ENCODE data around the gene SPOCK2. TPM values are rescaled to one million over a fixed set of nuclear protein-coding genes. Genes with fewer than 3 reads are reported as not detected.

Gene SPOCK2
- total and polyA plus RNA-seq, 2 of the 13 experiments (the other 11 are each of a cell fraction or from before 2014, with no cell fraction given) = 8.6 to 30.6 TPM

DNA sequence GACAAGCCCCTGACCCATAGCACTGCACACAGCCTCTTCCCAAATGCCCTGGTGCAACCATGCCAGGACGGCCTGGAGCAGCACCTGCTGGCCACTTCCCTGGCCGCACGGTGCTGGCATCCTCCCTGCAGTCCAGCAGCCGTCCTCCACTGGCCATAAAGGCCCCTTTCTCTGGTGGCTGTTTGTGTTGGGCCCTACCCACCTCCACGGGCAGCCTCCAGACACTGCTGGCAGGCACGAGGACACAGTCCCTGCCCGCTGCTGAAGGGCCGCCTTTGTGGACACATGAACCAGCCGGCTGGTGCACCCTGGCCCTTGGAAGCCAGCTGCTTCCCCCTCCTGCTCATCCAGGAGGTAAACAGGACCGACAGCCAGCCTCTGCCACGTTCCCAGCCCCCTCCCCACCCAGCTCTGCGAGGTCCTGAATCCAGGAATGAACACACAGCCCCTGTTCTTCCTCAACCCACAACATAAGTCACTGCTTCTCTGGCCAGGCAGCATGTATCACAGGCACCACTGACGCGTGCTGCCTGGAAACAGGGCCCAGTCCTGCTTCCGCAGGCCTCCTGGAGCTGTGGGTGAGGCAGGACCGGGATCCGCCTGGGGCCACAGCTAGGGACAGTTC is 43.8 kb downstream of the SPOCK2 start (continued):
- TF ChIP-seq ZNF441 (CRISPR knock-in tag; IDR thresholded peaks at IDR 0.05; ENCODE audit: borderline replicate concordance) (no peak), ZNF607 (CRISPR knock-in tag; IDR thresholded peaks at IDR 0.05; ENCODE audit: borderline replicate concordance) (peak; percentile 67; the same call in 1 of the 2 replicates), HHEX (CRISPR knock-in tag; IDR thresholded peaks at IDR 0.05) (no peak), ZNF18 (CRISPR knock-in tag; IDR thresholded peaks at IDR 0.05; ENCODE audit: insufficient replicate concordance) (no peak), ZNF33A (CRISPR knock-in tag; IDR thresholded peaks at IDR 0.05; ENCODE audit: borderline replicate concordance) (no peak), ZNF253 (CRISPR knock-in tag; IDR thresholded peaks at IDR 0.05; ENCODE audit: borderline replicate concordance) (no peak), HDAC6 (IDR thresholded peaks at IDR 0.05; ENCODE audit: low read depth, low read length) (no peak), ZSCAN21 (CRISPR knock-in tag; IDR thresholded peaks at IDR 0.05; ENCODE audit: borderline replicate concordance) (peak; percentile 66; the same call in 1 of the 2 replicates), HNF4G (IDR thresholded peaks at IDR 0.05; ENCODE audit: borderline replicate concordance, low read depth, low read length) (no peak), HNF4G (CRISPR knock-in tag; IDR thresholded peaks at IDR 0.05; ENCODE audit: borderline replicate concordance, low read depth) (no peak), ZNF761 (CRISPR knock-in tag; conservative IDR thresholded peaks at IDR 0.05) (0 out of 2 replicates have a peak, but pooled peaks have one; percentile 36), ZNF558 (CRISPR knock-in tag; IDR thresholded peaks at IDR 0.05; ENCODE audit: borderline replicate concordance) (no peak), ZNF570 (CRISPR knock-in tag; IDR thresholded peaks at IDR 0.05; ENCODE audit: borderline replicate concordance) (no peak), ZFP91 (CRISPR knock-in tag; IDR thresholded peaks at IDR 0.05; ENCODE audit: borderline replicate concordance) (peak; percentile 78), ZNF766 (CRISPR knock-in tag; IDR thresholded peaks at IDR 0.05; ENCODE audit: borderline replicate concordance) (no peak), ZFAT (CRISPR knock-in tag; conservative IDR thresholded peaks at IDR 0.05) (no peak), ZBTB44 (CRISPR knock-in tag; IDR thresholded peaks at IDR 0.05) (no peak)
- TF ChIP-seq, protein P1, sequence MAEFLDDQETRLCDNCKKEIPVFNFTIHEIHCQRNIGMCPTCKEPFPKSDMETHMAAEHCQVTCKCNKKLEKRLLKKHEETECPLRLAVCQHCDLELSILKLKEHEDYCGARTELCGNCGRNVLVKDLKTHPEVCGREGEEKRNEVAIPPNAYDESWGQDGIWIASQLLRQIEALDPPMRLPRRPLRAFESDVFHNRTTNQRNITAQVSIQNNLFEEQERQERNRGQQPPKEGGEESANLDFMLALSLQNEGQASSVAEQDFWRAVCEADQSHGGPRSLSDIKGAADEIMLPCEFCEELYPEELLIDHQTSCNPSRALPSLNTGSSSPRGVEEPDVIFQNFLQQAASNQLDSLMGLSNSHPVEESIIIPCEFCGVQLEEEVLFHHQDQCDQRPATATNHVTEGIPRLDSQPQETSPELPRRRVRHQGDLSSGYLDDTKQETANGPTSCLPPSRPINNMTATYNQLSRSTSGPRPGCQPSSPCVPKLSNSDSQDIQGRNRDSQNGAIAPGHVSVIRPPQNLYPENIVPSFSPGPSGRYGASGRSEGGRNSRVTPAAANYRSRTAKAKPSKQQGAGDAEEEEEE (CRISPR knock-in tag; IDR thresholded peaks at IDR 0.05; ENCODE audit: borderline replicate concordance) = no peak
- TF ChIP-seq, protein P2, sequence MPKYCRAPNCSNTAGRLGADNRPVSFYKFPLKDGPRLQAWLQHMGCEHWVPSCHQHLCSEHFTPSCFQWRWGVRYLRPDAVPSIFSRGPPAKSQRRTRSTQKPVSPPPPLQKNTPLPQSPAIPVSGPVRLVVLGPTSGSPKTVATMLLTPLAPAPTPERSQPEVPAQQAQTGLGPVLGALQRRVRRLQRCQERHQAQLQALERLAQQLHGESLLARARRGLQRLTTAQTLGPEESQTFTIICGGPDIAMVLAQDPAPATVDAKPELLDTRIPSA (CRISPR knock-in tag; IDR thresholded peaks at IDR 0.05; ENCODE audit: borderline replicate concordance) = no peak
- TF ChIP-seq, protein P3, sequence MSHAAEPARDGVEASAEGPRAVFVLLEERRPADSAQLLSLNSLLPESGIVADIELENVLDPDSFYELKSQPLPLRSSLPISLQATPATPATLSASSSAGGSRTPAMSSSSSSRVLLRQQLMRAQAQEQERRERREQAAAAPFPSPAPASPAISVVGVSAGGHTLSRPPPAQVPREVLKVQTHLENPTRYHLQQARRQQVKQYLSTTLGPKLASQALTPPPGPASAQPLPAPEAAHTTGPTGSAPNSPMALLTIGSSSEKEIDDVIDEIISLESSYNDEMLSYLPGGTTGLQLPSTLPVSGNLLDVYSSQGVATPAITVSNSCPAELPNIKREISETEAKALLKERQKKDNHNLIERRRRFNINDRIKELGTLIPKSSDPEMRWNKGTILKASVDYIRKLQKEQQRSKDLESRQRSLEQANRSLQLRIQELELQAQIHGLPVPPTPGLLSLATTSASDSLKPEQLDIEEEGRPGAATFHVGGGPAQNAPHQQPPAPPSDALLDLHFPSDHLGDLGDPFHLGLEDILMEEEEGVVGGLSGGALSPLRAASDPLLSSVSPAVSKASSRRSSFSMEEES (CRISPR knock-in tag; IDR thresholded peaks at IDR 0.05) = peak; percentile 71; the same call in 1 of the 2 replicates

Measured in HepG2 (cell line).